ENCODE results near the gene ARL16.

Gene ARL16, protein sequence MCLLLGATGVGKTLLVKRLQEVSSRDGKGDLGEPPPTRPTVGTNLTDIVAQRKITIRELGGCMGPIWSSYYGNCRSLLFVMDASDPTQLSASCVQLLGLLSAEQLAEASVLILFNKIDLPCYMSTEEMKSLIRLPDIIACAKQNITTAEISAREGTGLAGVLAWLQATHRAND

DNA sequence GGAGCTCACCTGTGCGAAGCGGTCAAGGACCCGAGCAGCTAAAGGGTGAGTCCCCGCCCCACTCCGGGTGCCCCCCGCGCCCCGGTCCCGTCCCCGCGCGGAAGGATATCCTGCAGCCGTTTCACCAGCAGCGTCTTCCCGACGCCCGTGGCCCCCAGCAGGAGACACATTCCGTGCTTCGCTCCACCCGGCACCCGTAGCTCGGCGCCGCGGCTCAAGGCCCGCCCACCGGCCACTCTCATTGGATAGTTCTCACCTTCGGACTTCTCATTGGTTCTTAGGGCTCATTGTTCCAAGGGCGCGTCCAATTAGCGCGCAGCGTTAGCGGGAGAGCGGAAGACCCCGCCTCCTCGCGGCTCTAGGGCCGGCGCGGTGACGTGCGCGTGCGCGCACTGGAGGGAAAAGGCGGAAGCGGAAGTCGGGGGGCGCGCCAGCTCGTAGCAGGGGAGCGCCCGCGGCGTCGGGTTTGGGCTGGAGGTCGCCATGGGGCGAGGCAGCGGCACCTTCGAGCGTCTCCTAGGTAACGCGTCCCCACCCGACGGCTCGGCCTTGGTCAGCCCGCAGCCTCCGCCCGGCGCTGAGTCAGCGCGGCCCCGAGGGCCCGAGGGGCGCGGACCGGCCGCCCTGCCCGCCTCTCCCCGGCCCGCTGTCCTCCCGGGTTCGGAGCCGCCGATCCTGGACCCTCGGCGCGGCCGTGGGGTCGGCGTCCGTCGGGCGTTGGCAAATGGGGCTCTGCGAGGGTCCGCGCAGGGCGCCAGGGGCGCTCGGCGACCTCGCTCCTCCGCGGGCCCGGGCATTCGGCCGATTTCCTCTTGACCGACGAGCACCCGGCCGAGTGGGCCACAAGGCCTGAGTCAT, at the start of gene ARL16, which contains the start of gene HGS:
Gene ARL16, minus strand, starts transcription at position 214 of the 858 bp plus-strand sequence. Its CDS starts 44 bp downstream, at position 170.
Gene HGS, plus strand, starts transcription at position 428 of the 858 bp plus-strand sequence. Its CDS starts 56 bp downstream, at position 484.
- DNase-seq (ENCODE audit: low read depth in 3 of 3), result peak; percentile 93 to 97 (median 94)

DNA sequence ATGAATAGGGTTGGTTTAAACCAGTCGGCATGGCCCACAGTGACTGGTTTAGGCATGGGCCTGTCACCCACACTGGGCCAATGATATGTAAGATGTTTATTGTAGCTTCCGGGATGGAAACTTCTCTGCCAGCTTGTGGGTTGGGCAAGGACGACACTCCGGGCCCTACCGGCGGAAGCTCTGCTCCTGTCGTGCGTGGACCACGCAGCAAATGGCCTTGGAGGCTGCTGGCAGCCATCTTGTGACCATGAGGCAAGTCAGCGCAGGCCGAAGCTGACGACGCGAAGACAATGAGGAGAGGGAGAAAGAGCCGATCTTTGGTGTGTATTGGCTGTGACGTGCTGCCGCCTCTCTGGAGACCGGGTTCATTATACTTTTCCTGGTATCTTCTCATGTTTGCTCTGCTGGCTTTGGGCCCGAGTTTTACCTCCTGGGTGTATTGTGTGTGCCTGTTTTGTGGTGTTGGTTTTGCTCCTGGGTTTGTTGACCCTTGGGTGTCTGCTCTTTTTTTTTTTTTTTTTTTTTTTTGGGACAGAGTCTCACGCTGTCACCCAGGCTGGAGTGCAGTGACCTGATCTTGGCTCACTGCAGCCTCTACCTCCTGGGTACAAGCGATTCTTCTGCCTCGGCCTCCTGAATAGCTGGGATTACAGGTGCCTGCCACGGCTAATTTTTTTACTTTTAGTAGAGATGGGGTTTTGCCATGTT, 43.9 kb upstream of the ARL16 start:
- no peak for DNase-seq (ENCODE audit: low read depth in 3 of 3)

DNA sequence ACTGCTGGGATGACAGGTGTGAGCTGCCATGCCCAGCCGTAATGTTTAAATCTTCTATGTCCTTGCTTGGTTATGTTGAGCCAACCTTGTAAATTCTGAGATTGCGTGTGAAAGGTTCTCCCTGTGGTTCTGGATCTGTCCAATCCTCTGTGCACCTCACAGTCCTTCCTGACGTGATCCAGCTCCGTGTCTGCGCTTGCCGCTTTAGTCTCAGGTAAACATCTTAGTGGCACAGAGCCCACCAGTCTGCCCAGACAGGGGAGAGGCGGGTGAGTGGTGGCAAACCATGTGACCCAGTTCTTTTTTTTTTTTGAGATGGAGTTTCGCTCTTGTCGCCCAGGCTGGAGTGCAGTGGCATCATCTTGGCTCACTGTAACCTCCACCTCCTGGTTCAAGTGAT, 42.4 kb upstream of the ARL16 start:
- DNase-seq (ENCODE audit: low read depth in 3 of 3), result no peak

DNA sequence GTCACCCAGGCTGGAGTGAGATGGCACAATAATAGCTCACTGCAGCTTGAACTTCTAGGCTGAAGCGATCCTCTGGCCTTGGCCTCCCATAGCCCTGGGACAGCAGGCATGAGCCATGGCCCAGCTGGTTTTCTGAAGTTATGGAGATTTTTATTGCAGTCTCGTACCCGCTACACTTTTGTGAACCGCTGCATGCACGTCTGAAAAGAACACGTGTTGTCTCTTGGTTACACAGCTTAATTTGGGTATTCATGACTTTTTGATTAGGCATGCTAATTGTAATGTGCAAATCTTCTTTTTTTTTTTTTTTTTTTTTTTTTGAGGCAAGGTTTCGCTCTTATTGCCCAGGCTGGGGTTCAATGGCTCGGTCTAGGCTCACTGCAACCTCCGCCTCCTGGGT, 41.8 kb upstream of the ARL16 start:
- no peak for DNase-seq (ENCODE audit: low read depth in 3 of 3)

DNA sequence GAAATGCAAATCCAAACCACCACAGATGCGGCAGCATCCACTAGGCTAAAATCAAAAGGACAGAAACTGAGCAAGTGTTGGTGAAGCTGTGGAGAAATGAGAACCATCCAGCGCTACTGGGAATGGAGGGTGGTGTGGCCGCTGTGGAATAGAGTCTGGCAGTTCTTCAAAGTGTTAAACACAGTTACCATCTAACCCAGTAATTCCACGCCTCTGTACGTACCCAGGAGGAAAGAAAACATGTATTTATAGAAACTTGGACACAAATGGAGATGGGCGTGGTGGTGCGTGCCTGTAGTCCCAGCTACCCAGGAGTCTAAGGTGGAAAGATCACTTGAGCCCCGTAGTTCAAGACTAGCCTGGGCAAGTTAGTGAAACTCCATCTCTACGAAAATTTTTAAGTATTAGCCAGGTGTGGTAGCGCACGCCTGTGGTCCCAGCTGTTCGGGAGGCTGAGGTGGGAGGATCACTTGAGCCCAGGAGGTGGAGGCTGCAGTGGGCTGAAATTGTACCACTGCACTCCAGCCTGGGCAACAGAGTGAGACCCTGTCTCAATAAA, 40.1 kb upstream of the ARL16 start:
- DNase-seq (ENCODE audit: low read depth in 3 of 3), result no peak

DNA sequence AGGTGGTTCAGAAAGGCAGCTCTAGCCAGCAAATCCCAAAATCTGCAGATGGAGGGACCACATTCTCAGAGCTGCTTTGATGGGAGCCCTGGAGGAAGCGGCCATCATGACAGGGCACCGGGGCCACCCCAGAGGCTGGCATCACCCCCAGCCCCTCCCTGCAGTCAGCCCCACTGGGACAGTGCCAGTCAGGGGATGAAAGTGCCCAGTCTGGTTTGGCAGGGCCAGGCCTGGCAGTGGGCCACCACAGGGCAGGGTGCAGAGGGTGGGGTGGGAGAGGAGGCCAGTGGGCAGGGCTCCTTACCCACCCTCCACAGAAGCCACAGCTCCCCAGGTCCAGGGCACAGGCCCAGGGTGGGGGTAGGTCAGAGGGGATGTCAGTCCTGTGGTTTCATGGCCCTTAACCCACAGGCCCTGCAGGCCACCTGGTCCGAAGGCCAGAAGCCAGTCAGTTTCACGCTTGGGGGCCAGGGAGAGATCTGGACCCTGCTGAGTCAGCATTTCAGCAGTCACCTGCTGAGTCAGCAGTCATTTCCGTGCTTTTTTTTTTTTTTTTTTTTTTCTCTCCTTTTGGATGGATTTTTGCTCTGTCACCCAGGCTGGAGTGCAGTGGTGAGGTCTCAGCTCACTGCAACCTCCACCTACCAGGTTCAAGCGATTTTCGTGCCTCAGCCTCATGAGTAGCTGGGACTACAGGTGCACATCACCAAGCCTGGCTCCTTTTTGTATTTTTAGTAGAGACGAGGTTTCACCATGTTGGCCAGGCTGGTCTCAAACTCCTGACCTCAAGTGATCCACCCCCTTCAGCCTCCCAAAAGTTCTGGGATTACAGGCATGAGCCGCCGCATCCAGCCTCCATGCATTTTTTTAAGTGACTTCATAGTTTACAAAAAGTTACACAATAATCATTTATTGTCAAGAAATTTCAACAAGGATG, 38.9 kb upstream of the ARL16 start:
- no peak for DNase-seq (ENCODE audit: low read depth in 3 of 3)

DNA sequence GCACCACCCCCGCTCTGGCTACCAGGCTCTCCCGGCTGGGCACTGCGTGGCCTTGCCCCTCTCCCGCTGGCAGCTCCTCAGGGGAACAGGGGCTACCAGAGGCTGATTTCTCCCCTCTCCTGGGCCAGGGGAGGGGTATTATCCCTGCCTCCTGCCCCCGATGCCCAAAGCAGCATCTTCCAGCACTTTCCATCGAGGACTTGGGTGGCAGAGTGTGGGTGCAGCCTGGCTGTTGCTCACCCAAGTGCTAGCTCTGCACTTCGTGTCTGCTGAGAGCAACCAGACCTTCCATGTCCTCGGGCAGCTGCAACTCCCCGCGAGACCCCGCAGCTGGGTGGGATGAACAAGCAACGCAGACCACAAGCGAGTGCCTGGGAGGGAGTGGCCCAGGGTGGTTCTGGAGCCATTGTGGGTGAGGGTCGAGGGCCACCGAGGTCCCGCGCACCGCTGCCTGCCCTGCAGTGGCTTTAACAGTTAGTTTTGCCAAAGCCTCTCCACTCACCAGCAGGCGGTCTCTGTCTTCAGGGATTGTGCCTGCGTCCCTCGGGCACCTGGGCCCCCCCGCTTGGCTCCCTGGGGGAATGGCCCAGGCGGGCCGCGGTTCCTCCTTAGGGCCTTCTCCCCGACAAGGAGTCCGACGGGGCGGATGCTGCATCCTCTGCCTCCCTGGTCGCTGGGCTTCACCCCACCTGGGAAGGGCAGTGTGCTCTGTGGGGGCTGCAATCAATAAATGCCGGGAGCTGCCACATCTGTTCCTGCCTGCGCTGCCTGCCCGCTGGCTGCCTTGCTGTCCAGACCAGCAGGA, 36.9 kb upstream of the ARL16 start:
- DNase-seq (ENCODE audit: low read depth in 3 of 3), result no peak

DNA sequence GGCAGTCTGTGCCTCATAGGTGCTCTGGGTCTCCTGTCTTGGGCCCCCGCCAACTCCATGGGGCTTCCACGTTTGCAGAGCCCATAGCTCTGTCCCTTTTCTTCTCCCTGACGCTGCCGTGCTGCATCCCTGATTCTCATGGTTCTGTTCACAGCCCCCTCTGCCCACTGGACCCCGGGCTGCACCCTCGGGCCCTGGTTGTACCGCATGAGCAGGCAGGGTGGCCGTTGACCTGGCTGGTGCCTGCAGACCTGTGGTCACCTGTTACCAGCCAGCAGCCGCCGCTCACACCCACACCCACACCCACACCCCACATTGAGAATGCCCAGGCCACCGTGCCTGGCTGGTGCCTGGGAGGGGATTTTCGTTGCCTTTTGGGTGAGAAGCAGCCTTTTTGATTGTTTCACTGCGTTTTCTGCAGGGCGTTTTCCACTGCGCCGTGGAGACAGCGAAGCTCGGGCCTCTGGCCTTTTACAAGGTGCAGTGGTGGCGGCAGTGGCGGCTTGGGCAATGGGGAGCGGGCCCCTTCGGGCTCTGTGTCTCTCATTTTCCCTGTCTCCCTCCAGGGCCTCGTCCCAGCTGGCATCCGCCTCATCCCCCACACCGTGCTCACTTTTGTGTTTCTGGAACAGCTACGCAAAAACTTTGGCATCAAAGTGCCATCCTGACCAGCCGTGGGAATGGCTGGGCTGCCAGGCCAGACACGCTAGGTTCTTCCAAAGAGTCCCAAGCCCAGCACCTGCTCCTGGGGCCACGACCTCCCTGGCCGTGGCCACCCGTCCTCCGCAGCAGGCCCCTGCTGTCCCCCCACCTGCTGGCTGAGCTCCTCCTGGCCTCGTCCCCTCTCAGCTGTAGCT, 36.0 kb upstream of the ARL16 start:
- DNase-seq (ENCODE audit: low read depth in 3 of 3), result no peak

DNA sequence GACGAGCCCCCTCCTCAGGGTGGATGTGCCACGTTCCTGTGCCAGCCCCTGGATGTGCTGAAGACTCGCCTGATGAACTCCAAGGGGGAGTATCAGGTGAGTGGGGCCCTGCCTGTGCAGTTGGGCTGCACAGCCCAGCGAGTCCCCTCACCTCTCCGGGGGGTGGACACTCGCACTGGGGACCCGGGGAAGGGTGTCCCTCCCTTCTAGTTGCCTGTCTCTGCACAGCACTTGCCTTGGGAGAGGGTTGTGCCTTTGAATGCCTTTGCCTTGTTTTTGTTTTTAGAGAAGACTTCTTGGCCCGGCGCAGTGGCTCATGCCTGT, 34.1 kb upstream of the ARL16 start:
- no peak for DNase-seq (ENCODE audit: low read depth in 3 of 3)

DNA sequence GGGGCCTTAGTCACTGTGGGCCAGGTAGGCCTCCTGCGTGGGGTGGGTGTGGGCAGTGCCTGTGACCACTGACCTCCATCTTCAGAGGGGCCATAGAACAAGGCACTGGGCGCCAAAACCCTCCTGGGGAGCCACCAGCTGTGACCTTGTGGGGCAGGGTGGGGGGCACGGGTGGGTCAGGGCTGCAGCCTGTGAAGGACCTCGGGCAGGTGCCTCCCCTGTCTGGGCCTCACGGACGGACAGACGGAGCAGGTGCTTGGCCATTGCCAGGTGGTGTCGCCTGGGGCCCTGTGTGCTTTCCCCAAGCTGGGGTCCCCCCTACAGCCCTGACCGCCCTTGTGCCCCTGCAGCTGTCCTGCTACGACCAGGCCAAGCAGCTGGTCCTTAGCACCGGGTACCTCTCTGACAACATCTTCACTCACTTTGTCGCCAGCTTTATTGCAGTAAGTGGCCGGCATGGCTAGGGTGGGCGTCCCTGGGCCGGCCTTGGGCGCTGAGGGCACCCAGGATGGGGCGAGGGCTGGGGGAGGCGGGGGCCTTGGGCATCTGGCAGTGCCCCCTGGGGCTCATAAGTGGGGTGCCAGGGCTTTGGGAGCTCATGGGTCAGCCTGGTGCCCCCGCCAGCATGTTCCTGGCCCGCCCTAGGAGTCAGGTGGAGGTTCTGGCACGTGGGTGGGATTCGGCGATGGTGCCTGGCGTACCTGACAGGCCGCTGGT, 33.6 kb upstream of the ARL16 start:
- DNase-seq (ENCODE audit: low read depth in 3 of 3), result no peak

DNA sequence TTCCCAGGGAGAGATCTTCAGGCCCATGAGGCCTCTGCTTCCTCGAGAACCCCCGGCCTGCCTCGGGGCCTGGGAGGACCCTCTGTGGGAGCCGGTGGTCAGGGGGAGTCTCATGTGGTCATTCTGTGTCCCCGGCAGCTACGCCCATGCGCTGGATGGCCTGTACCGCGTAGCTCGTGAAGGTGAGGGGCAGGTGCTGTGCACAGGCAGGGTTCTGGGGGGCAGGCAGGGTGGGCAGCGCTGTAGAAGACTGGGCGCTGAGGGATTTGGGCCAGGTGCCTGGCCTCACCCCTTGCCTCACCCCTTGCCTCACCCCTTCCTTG, 33.0 kb upstream of the ARL16 start:
- DNase-seq (ENCODE audit: low read depth in 3 of 3), result no peak

DNA sequence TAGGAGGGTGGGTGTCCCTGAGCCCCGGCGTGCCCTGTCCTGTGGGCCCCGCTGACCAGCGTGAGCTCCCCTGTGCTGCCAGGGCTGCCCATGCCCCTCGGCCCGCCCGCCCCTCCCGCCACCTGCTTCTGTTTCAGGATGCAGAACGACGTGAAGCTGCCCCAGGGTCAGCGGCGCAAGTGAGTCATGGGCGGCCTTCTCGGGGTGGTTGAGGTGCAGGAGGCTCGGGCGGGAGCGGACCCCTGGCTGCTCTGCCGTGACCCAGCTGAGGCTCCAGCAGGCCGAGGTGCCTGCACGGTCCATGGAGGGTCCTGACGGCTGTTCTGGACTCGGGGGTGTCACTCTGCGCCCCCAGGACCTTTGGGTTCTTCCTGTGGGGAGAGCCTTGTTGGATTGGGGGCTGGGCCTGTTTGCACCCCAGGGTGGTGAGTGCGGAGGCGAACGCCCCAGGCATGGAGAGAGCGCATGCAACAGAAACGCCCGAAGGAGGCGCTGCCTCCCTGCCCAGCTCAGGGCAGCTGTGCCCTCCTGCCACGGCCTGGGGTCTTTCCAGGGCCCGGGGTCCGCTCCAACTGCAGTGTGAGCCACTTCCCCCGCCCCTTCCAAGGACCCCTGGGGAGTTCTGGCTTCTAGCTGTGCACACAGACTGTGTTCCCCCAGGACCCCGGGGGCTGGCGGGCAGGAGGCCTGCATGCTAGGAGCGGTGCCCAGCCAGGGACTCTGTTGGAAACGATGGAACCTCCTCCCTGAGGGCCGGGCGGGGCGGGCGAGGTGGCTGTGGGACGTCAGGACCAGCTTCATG, 32.5 kb upstream of the ARL16 start:
- no peak for DNase-seq (ENCODE audit: low read depth in 3 of 3)

DNA sequence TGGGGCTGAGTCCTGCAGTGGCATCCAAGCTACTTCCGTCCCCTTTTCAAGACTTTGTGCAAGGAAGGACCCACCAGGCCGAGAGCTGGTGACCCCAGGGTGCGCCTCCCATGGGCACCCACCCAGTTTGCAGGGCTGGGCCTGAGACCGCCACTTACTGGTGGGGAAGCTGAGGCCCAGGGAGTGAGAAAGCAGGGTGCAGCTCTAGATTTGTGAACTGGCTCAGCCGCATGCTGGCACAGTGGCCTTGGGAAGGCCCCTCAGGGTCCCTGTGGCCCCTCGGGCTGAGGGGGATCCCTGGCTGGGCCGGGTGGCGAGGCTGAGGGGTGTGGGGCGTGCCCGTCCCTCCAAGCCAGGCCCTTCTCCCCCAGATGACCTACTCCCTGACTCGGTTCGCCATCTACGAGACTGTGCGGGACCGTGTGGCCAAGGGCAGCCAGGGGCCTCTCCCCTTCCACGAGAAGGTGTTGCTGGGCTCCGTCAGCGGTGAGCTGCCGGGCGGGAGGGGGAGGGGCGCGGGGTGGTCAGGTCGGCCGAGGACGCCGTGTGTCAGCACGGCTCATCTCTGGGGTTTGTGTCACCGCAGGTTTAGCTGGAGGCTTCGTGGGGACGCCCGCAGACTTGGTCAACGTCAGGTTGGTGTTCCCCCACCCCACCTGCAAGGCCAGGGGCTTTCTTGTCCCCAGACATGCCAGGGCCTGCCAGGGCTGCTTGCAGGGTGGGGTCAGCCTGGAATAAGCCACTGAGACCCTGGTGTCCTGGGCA, 31.7 kb upstream of the ARL16 start:
- DNase-seq (ENCODE audit: low read depth in 3 of 3), result no peak

DNA sequence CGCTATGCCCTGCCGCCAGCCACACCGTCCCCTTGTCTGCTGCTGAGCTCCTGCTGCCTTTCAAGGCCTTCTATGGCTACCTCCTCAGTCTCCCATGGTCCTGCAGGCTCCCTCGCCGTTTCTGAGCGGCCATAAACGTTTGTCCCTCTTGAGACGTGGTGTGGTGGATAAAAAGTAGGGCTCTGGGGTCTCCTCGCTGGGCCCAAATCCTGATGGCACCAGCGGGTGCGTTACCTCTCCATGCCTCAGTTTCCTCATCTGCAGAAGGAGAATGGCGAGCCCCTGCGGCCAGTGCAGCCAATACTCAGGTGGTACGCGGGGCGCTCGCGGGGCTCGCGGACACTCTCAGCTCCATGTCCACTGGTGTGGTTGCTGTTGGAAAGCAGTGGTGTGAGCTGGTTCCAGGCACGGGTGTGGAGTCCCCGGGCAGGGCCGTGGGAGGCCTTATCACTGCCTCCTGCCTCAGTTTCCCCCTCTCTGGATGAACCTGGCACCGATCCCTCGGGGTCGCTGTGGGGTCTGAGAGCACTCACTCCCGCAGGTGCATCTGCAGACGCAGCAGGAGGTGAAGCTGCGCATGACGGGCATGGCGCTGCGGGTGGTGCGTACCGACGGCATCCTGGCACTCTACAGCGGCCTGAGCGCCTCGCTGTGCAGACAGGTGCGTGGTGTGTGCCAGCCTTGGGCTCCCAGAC, 31.0 kb upstream of the ARL16 start:
- no peak for DNase-seq (ENCODE audit: low read depth in 3 of 3)

DNA sequence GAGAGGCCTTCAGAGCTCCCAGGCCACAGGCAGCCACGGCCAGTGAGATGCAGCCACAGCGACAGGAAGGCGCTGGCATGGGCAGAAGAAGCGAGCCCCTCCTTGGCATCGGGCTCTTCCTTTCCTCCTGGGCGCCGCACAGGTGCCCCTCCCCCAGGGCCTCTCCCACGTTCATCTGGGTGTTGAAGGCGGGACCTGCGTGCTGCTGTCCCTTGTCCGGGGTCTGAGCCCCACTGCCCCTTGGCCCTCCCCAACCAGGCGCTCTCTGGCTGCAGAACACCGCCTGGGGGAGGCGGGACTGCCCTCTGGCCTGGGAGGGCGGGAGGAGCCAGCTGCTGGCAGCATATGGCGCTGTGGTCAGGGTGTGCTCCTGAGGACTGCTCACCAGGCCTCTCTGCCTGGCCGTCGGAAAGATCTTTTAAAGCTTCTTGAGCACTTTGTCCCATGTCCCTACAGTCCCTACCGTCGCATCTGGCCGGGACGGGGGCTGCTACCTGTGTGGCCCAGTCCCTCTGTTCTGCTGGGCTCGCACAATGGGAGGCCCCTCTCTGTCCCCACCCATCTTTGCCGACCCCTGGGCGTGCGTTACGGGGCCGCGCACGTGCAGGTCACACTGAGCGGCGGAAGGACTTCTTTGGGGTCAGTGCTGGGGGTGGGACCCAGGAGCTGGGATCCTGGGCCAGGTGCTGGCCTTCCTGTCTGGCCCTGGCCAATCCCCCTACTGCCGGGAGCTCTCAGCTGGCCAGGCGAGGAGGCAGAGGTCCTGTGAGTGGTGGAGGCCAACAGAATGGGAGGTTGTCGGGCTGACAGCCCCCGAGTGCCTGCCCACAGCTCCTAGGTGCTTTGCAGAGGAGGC, 30.2 kb upstream of the ARL16 start:
- DNase-seq (ENCODE audit: low read depth in 3 of 3), result no peak

DNA sequence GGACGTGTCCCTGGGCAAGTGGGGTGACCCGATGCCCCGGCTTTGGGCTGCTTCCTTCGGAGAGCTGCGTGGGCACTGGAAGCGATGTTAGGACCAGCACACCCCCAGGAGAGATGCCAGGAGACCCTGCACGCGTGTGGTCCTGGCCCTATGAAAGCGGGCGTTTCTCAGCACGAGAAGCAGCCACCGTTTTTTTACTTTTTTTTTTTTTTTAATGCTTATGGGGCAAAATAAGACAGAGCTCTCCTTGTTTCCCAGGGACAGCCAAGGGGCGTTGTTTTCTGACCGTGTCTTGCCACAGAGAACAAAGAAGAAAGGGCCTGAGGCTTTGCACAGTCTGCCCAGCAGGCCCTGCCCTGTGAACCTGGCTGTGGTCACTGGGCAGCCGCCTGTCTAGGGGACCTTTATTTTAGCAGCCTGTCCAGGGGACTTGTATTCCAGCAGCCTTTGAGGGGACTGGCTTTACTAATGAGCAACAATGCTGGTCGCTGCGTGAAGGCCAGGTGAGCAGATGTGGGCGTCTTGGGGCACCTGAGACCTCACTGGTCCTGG, 29.5 kb upstream of the ARL16 start:
- DNase-seq (ENCODE audit: low read depth in 3 of 3), result no peak

All from stimulated activated CD4-positive, alpha-beta T cell treated with anti-CD3 and anti-CD28 coated beads, TNF-alpha, amount 100 ng/mL, for 48 hours (primary cell).